SH-SY5Y (cell line): ENCODE data around the gene ELK3.

Experiments used
- GATA2 ChIP-seq: IDR thresholded peaks from 2 replicates; pipeline ENCODE4 v1.6.1; 2011; ENCODE audit warnings: mild to moderate bottlenecking, low read depth, low read length
- GATA3 ChIP-seq: IDR thresholded peaks from 2 replicates; pipeline ENCODE4 v1.6.1; 2011; ENCODE audit warnings: low read depth, mild to moderate bottlenecking, low read length, moderate library complexity

DNA sequence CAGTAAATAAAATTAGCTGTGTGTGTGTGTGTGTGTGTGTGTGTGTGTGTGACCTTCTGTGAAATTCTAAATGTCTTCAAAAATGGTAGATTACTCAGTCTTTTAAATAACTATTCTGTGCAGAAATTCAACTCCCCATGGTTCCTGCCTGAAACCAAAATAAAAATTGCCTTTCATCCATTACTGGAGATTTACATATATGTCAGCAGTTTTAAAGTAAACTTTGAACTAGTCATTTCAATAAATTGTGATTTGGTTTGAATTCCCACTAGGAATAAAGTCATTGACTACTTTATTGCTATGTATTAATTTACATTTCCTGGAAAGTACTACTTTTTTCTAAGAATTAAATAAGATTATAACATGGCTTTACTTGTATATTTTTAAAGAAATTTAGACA is 5.3 kb downstream of the ELK3 start:
- TF ChIP-seq GATA2 (no peak), GATA3 (no peak)
